Adrenal gland (tissue), 5 donors: ENCODE measurements around the gene RALGPS1.

ENCODE experiments used
- CTCF ChIP-seq, 6 experiments: fragments of 450-650 bp in 4 of 6; fragments of 200-600 bp in 2 of 6; sonication (generic) in 1 of 6; IDR thresholded peaks; 1 replicate in 5 of 6; 2 replicates in 1 of 6; pipeline versions ENCODE4 v1.5.1 to v1.8.0; 2016 to 2021; ENCODE audit warnings: antibody characterized with exemption in 6 of 6, mild to moderate bottlenecking in 2 of 6, moderate library complexity in 1 of 6
- POLR2A ChIP-seq, 2 donors: fragments of 450-650 bp; IDR thresholded peaks; one replicate each; pipeline ENCODE4 v1.6.1; 2017; ENCODE audit warnings: antibody characterized with exemption in 2 of 2, mild to moderate bottlenecking in 2 of 2, moderate library complexity in 1 of 2
- donor health status: DM: no; HTN: no; CAD: no.

- TF ChIP-seq POLR2A (IDR thresholded peaks at IDR 0.05): no peak
- no peak for TF ChIP-seq CTCF (IDR thresholded peaks at IDR 0.05)
Observed at GRCh38 chr9:127087836-127088235, 173.3 kb downstream of the RALGPS1 start.
